ENCODE data around the gene MCCC1.
"Not testable (repeated sequence)": the region's sequence is repeated elsewhere in the genome, so short reads cannot be mapped to it uniquely, and the experiment has no call there.

Gene MCCC1

DNA sequence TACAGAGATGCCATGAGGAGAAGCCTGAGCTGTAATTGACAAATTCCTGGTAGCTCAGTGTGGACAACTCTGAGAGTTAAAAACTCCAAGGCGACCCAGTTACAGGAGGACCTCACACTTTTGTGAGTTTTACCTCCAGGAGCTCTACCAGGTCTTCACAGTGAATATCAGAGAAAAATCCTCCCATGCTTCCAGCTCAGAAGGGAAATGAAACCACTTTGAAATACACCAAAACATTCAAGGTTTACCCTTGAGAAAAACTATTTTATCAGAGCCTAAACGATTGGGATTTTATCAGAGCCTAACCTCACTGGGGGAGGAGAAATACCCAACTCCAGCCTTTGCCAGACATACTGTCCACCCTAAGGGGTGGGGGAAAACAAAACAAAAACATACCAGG, 52.4 kb downstream of the MCCC1 start:
- DNase-seq (ENCODE audit: low read depth): no peak

GRCh38 chr3:183044547-183045229, 54.6 kb downstream of the MCCC1 start:
- no peak for DNase-seq (ENCODE audit: low read depth)

DNA sequence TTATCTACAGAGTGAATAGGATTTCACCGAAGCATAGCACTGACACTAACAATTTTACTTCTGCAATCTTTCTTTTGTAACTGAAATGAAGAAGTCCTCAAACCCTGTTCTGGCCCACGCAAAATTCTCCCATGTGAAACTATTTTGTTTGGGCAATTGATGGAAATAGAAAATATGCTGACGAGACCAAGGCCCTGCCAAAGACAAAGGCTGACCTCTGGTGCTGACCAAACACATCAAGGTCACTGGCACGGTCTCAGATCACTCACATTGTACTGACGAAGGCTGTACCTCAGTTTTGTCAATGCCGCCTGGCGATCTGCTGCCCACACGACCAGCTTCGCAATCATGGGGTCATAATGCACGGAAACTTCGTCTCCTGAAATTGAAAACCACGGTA, 60.5 kb downstream of the MCCC1 start:
- no peak for DNase-seq (ENCODE audit: low read depth)

- no peak for DNase-seq (ENCODE audit: low read depth)
Observed at GRCh38 chr3:183038221-183038620, 61.1 kb downstream of the MCCC1 start.

GRCh38 chr3:183033746-183034145, 65.5 kb downstream of the MCCC1 start:
- DNase-seq (ENCODE audit: low read depth): peak; percentile 41

GRCh38 chr3:183032880-183033555, 66.3 kb downstream of the MCCC1 start:
- no peak for DNase-seq (ENCODE audit: low read depth)

DNA sequence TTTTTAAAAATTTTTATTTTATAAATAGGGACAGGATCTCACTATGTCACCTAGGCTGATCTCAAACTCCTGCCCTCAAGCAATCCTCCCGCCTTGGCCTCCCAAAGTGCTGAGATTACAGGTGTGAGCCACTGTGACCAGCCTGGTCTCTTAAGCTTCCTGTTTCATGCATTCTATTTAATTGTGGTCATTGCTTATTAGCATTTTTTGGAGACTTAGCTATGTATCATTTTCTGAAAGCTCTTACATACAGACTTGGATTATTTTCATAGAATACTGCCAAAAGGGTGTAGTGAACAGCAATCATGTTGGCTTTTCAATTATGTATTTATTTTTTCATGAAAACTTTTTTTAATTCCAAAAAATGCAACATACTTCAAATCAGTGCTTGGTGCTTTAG, 67.5 kb downstream of the MCCC1 start:
- no peak for DNase-seq (ENCODE audit: low read depth)

- no peak for DNase-seq (ENCODE audit: low read depth)
Observed at GRCh38 chr3:183028416-183028815, 70.9 kb downstream of the MCCC1 start.

DNA sequence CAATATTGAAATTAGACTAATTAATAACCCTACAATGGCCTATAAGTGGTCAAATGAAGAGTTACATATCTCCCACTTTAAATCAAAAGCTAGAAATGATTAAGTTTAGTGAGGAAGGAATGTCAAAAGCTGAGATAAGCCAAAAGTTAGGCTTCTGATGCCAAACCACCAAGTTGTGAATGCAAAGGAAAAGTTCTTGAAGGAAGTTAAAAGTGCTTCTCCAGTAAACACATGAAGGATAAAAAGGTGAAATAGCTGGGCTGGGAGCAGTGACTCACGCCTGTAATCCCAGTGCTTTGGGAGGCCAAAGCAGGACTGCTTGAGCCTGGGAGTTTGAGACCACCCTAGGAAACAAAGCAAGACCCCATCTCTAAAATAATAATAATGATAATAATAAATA, 72.0 kb downstream of the MCCC1 start:
- no peak for DNase-seq (ENCODE audit: low read depth)

- DNase-seq (ENCODE audit: low read depth): no peak
Observed at GRCh38 chr3:183022936-183023516, 76.3 kb downstream of the MCCC1 start.

GRCh38 chr3:183018421-183019192, 80.7 kb downstream of the MCCC1 start:
- no peak for DNase-seq (ENCODE audit: low read depth)

DNA sequence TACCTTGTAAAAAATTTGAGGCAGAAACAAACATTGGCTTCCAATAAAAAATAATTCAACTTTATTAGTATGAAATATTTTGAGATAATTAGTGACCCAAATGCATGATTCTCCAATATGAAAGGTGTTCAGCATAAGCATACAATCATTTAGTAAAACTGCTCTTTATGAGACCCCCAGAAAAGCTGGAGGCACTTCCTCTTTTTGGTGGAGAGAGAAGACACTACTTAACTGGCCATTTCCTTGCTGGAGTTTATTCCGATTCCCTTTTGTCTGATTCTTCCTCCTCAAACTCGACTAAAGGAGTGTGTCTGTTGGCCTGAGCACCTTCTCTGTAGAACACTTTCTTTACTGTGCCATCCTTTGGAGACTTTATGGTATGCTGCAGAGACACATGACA, 84.1 kb downstream of the MCCC1 start:
- DNase-seq (ENCODE audit: low read depth): no peak

DNA sequence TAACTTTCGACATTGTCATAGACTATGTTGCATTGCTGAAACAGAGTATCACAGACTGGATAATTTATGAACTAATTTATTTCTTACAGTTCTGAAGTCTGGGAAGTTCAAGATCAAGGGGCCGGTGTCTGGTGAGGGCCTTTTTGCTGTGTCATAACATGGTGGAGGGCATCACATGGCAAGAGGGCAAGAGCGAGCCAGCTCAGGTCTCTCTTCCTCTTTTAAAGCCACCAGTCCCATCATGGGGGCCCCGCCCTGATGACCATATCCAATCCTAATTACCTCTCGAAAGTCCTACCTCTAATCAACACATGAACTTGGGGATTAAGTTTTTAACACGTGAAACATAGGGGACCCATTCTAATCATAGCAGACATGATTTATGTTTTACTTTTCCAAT, 85.4 kb downstream of the MCCC1 start:
- no peak for DNase-seq (ENCODE audit: low read depth)

- no peak for DNase-seq (ENCODE audit: low read depth)
Observed at GRCh38 chr3:183013074-183013473, 86.2 kb downstream of the MCCC1 start.

- DNase-seq (ENCODE audit: low read depth): no peak
Observed at GRCh38 chr3:183008800-183009199, 90.5 kb downstream of the MCCC1 start.

GRCh38 chr3:183008303-183008702, 91.0 kb downstream of the MCCC1 start:
- no peak for DNase-seq (ENCODE audit: low read depth)

DNA sequence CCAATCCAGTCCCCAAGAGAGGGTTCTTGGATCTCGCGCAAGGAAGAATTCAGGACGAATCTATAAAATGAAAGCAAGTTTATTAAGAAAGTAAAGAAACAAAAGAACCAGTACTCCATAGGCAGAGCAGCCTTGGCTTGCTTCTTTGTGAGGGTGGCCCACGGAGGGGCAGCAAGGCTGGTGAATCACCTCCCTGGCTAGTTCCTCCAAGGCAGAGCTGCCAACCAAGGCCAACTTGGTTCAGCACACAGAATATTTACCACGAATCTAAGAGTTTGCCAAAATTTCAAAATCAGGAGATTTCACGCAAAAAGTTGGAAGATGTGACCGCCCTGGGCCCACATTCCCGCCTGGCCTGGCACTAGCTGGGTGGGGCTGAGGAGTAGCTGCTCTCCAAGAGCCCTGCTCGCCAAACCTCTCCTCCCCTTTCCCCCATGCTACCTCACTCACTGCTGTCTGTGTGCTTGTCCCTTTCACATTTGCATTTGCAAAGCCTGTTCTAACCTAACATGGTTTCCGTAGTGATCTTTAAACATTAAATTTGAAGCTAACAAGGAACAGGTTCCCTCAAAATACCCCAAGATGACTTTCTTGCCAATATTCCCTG, 92.8 kb downstream of the MCCC1 start:
- no peak for DNase-seq (ENCODE audit: low read depth)

GRCh38 chr3:182999767-183000166, 99.5 kb downstream of the MCCC1 start:
- DNase-seq (ENCODE audit: low read depth): no peak

- not testable (repeated sequence) for DNase-seq (ENCODE audit: low read depth)
Observed at GRCh38 chr3:182993486-182994201, 105.7 kb downstream of the MCCC1 start.

DNA sequence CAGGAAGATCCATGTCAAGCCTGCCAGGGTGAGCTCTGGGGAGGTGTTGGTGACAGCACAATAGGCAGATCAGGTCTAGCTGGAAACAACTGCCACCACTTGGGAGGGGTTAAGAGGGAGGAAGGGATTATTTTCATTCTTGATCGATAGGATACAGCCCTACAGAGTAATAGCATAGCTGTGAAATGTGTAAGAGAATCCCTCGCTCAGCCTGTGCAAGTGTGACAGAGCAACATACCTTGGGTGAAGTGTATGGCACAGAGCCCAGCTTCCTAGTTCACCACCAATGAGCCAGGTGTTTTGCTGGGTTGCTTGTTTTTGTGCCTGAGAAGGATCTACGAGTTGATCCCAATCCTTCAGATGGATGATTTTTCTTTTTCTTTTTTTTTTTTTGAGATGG, 109.7 kb downstream of the MCCC1 start:
- no peak for DNase-seq (ENCODE audit: low read depth)

DNA sequence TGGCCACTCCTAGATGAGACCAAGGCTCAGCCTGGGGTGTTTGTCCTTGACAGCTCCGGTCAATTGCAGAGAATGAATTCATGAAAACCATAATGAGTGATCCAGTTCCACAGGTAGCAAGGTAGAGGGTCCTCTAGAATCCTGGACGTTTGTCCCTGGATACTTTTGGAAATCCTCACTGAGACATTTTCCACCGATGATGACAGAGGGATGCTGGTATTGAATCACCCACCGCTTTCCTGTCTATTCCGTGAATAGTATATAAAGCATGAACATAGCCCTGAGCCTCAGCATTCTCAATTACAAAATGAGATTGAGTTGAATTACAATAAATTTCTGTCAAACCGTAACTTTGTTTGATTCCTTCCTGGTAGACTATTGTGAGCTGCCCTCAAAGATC, 113.3 kb downstream of the MCCC1 start:
- DNase-seq (ENCODE audit: low read depth): no peak

DNA sequence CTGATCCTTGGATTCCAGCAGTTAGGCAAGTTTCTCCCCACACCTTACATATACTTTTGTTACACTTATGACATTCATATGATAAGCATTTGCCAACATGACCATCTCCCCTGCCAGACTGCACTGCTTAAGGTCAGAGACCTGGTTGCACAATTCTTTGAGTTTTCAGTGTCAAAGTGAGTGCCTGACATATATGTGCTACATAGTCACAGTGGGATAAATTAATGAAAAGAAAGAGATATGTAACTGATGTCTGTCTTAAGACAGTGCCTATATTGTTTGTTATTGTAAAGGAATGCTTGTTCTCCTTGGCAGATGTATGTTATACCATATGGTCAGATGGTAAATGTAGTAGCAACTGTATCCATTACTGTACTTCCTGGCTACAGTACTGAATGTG, 115.4 kb downstream of the MCCC1 start:
- no peak for DNase-seq (ENCODE audit: low read depth)

Measured in HS-5 (cell line).